Stimulated activated CD8-positive, alpha-beta memory T cell treated with anti-CD3 and anti-CD28 coated beads, Interleukin-15, amount 100 ng/mL, for 24 hours (primary cell): ENCODE results near the gene CRYBB2.
"Not testable (repeated sequence)": the region's sequence is repeated elsewhere in the genome, so short reads cannot be mapped to it uniquely, and the experiment has no call there.

Experiments
- DNase-seq: peaks from one replicate; pipeline ENCODE4 v3.0.0-alpha.2; 2020; ENCODE audit warnings: low read depth

The CRYBB2 gene

DNA sequence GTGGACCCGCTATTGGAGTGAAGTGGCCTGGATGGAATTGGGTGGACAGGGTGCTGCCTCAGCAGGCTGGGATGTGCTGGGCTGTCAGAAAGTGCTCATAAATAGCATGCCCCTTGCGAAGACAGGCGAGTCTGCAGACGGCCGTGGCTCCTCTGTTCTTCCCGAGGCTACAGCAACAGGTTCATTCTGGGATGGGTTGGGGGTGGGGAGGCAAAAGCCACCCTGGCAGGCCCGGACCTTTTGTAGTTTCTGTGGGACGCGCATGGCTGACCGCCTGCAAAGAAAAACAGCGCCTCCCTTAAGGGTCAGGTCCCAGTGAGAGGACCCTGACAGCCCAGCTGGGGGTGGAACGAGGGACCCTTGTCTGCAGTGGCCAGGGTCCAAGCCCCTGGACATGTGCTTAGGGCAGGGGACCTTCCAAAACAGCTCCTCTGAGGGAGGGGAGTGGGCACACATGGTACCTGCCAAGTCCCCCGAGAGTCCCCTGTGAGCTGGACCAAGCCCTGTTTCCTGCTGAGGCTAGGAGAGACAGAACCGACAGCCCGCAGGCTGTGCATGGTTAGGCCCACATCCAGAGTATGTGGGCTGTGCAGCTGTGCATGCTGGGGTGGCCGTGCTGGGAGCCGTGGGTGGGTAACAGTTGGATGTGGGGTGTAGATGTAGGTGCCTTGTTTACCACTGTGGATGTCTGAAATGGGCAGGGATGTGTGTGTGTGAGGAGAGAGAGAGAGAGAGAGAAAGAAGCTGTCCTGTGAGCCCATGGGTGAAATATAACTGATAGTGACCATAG, 19.5 kb upstream of the CRYBB2 start, which contains the start of gene CRYBB3:
CRYBB3 (plus strand) TSS at position 128 of the 790 bp plus-strand sequence. CDS start 1,539 bp downstream, outside the sequence.
- no peak for DNase-seq

DNA sequence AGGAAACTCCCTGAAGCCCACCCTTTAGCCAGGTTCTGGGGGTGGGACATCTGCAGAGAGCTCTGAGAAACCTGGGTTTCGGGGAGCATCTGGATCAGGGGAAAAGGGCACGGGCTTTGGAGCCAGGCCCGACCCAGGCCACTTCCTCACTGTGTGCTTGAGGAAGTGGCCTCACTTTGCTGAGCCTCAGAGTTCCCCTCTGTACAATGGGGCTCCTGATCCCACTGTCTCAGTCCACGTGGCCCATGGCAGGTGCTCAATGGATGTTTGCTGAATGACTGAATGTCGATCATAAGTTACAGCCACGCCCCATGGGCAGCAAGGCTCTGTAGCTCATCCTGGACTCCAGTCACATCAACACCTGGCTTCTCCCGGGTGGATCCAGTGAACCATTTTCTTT, 18.5 kb upstream of the CRYBB2 start:
- no peak for DNase-seq

DNA sequence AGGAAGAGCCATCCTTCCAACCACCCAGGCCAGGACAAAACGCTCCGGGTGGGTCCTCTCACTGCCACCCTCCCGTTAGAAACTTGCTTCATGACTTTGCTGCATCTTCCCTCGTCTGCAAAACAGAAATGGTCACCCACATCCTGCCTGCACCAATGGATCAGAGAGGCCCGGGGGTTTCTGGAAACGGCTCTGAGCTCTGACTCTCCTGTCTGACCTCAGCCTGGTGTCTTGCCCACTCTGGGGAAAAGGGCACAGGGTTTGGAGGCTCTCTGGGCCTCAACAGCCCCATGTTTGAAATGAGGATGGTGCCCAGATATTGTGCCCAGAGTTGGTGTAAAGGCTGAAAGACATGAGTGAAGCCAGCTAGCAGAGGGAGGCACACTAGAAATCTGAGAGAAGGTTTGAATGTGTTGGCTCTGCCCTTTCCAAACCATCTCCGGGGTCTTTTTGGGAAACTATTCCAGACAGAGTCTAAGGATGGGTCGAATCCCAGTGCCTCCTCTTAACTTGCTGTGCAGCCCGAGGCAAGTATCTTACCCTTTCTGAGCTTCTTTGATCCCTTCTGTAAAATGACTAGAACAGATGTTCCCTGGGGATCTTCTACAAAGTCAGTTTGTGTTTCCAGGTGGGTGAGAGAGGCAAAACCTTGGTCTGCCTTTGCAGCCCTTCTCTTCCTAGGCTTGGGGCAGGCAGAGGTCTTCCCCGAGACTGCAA, 17.7 kb upstream of the CRYBB2 start:
- no peak for DNase-seq

DNA sequence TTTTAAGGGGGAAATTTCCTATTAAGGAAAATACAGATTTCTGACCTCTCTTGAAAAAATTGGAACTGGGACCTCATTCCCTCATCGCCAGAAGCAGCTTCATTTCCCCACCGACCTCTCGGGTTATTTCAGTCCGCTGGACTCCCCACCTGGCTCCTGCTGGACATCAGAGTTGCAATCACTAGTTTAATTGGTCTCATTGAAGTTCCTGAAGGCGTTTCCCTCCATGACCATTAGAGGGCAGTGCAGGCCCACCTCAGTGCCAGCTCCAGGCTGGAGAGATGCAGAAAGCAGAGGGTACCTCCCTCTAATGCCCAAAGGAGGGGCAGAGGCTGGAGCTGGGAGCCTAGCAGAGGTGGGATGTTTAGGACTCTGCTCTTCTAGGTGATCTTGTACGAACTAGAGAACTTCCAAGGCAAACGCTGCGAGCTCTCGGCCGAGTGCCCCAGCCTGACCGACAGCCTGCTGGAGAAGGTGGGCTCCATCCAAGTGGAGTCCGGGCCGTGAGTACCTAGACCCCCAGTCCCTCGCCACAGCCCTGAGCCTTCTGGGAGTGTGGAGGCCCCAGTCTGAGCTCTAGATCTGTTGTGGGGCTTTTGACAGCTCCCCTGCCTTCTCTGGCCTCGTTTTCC, 17.0 kb upstream of the CRYBB2 start:
- DNase-seq: peak; percentile 25

DNA sequence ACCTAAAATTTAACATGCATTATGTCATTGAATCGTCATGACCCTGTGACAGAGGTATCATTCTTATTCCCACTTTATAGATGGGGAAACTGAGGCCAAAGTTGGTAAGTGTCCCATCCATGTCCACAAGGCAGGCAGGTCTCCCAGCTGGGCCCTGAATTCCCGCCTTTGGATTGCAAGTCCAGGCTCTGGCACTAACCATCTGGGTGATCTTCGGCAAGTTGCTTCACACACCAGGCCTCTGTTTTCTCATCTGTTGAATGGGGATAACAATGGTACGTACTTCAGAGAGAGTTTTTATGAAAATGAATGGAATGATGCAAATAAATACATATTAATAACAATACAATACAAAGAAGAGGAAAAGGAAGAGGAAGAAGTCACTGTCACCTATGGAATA, 16.4 kb upstream of the CRYBB2 start:
- DNase-seq: no peak

DNA sequence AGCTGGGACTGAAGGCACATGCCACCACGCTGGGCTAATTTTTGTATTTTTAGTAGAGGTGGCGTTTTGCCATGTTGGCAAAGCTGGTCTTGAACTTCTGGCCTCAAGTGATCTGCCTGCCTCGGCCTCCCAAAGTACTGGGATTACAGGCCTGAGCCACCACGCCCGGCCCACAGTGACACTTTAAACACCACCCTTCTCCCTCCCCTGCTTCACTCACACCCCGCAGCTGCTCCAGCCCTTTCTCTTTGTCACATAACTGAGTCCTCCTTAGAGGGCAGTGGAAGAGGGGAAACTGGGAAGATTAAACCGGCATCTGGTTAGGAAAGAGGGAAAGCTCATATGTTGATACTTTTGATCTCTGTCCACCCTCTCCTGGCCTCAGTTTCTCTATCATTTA, 14.9 kb upstream of the CRYBB2 start:
- DNase-seq: not testable (repeated sequence)

DNA sequence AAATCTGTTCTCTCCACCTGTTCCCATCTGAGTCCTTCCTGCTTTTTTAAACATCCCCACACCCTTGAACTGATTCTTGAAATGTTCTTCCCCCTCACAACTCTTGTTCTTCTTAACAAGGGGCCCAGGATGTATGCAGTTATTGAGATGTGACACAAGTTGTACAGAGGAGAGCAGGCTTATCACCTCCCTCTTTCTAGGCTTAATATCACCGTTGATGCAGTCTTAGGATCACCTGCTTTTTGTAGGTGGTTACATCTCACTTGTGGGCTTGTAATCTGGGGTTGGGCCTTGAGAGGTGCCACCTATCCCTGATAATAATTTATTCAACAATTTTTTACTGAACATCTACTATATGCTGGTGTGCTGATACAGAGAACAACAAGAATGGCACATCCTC, 13.6 kb upstream of the CRYBB2 start:
- DNase-seq: no peak

DNA sequence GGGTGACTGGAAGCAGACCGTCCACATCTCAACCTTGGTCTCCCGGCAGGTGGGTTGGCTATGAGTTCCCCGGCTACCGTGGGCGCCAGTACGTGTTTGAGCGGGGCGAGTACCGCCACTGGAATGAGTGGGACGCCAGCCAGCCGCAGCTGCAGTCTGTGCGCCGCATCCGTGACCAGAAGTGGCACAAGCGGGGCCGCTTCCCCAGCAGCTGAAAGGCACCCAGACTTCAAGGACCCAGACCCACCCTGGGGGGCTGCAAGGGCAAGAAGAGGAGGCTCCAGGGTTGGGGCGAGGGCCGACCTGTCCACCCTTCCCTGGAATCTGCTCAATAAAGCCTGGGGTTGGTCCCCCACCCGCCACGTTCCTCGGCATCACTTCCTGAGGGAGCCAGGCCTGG, 12.4 kb upstream of the CRYBB2 start:
- no peak for DNase-seq

DNA sequence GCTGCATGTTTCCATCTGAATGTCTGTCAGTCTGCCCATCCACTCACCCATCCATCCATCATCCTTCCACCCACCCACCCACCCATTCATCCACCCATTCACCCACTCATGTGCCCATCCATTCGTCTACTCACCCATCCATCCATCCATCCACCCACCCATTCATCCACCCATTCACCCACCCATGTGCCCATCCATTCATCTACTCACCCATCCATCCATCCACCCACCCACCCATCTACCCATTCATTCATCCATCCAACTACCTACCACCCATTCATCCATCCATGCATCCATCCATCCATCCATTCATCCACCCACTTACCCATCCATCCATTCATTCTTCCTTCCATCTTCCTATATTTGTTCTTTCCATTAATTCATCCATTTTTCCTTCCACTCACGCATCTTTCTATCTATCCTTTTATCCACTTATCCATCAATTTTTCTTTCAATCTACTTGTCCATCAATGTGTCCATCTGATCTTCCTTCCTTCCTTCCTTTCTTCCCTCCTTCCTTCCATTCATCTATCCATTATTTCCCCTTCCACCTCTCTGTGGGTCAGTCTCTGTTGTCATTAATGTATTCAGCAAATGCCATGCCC, 11.8 kb upstream of the CRYBB2 start:
- DNase-seq: no peak

DNA sequence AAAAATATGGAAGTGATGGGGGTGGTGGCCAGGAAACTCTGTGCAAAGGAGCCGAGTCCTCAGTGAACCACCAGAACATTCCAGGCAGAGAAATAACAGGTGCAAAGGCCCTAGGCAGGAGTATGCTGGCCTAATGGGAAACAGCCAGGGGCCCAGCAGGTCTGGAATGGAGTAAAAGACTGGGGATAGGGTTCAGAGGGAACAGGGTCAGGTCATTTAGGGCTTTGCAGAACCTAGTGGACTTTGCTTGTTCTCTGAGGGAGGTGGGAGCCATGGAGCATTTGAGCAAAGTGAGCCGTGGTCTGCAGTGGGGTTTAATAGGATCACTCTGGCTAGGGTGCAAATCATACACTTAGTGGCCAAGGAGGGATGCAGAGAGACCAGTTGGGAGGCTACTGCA, 11.1 kb upstream of the CRYBB2 start:
- no peak for DNase-seq

DNA sequence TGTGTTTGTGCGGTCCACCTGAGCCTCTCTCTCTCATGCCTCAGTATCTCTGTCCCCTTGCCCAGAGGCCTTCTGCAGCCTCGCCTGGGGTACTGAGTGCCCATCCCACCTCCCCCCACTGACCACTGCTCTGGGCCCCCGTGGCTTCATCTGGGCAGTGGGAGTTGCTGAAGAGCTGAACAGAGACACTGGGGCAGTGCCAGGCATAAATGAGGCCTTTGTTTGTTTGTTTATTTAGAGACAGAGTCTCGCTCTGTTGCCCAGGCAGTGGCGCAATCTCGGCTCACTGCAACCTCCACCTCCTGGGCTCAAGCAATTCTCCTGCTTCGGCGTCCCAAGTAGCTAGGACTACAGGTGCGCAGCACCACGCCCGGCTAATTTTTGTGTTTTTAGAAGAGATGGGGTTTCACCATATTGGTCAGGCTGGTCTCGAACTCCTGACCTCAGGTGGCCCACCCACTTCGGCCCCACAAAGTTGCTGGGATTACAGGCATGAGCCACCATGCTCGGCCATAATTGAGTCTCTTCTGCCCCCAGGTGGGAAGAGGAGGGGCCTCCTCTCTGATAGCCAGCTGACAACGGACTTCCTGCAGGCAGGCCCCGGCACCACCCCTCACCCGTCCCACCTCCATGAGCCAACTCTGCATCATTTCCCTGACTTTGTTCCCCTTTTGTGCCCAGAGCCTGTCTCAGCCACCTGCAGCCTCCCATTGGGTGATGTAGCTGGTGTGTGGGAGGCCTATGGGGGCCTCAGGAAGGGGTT, 10.5 kb upstream of the CRYBB2 start:
- DNase-seq: no peak

DNA sequence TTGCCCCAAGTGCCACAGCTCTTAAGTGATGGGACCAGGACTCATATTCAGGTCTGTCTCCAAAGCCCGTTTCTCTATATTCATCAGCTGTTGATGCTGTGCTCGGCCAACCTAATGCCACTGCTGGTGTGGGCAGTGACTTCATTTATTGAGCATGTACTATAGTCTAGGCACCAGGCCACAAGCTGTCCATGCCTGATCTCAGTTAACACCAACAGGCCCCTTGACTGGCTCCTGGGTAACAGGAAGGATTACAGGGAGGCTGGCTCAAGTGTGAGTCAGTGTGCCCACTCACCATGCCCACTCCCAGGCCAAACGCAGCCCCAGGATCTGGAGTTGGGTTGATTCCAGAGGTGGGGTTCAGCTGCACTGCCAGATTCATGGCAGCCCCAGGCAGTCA, 8.6 kb upstream of the CRYBB2 start:
- no peak for DNase-seq

DNA sequence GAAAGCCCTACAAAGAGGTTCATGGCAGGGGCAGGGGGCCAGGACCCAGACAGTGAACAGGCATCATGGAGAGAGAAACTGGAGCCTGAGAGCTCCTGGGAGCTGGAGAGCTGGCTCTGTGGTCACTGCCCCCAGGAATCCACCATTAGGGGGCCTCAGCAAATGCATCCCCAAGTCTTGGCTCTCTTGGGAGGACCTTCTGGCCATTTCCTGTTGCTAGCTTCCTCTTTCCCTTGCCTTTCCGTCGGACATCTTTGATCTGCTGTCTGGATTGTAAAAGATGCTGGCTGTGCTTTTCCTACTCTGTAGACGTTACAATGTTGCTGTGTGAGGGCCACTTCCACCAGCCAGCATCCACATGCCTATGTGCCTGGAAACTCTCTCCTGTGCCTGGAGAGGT, 7.1 kb upstream of the CRYBB2 start:
- no peak for DNase-seq

DNA sequence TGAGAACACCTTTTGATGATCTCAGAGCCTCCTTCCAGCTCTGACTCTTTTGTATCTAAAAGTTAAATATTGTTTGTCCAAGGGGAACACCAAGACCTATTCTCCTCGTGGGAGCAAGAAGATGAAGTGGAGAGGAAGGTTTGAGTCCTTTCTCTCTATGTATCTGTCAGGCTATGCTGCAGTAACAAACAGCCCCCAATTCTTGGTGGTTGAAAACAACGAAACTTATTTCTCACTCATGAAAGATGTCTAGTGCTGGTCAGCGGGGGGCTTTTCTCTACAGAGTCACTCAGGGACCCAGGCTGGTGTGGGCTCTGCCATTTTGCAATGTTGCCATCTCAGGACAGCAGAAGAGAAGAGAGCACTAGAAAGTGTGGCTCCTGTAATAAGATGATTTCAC, 6.2 kb upstream of the CRYBB2 start:
- no peak for DNase-seq

DNA sequence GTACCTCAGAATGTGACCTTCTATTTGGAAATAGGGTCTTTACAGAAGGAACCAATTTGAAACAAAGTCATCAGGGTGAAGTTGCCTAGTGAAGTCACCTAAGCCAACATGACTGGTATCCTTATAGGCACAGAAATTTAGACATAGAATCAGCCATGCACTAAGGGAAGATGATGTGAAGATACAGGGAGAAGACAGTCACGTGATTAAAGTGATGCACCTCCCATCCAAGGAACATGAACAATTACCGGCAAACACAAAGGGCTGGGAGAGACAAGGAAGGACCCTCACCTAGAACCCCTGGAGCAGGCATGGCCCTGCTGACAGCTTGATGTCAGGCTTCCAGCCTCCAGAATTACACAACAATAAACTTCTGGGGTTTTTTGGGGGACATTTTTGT, 3.2 kb upstream of the CRYBB2 start:
- DNase-seq: no peak

DNA sequence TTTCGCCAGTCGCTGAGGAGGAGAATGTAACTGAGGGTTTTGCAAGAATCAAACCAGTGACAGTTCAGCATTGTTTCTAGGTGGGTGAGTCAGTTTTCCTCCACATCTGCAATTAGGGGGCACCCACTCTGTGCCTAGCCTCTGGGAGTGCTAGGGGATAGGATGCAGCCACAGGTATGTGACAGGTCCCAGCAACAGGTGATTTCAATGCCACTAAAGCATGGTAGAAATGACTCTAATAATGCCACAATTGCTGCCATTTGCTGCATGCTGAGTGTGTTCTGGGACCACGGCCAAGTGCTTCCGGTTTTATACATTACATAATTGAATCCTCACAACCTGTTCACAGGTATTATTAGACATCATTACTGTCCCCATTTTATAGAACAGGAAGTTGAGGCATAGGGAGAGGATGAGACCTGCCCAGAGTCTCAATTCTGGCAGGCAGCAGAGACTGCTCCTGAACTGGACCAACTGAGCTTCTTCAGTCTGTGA, 556 bp downstream of the CRYBB2 start:
- DNase-seq: no peak

DNA sequence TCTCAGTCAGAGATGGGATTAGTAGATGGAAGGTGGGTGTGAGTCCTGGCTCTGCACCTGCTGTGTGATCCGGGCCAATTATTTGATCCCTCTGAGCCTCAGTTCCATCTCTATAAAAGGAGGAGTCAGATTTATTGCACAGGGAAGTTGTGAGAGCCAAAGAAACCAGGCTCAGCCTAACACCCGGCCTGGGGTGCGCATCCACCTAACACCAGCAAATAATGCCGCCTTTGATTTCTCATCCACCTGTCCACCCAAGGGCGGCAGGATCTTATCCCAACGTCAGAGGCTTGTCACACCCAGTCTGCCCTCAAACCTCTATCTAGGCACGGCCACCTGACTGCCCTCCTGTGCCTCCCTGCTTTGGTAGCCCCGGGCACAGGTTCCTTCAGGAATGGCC, 2.4 kb downstream of the CRYBB2 start:
- DNase-seq: no peak

DNA sequence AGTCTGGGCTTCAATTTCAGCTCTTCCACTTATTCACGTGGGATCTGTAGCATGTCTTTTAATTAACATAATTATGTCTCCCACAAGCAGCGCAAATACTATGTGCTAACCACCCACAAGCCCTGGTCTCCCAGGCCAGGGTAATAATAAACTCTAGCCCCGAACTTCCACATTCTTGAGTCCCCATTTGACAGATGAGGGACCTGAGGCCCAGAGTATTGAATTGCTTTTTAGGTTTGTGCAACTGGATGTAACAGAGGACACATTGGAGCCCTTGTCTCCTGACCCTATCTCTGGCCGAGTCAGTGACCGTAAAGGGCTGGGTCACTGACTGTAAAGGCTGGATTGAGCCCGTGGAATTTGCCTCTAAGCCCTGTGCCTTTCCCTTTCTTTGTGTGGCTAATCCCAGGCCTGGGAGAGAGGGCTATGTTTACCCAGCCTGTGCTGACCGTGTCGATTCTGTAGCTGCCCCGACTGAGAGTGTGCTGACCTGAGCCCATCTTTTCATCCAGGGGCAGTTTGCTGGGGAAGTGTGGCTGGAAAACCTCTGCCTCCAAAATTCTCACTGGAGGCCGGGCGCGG, 3.9 kb downstream of the CRYBB2 start:
- no peak for DNase-seq

DNA sequence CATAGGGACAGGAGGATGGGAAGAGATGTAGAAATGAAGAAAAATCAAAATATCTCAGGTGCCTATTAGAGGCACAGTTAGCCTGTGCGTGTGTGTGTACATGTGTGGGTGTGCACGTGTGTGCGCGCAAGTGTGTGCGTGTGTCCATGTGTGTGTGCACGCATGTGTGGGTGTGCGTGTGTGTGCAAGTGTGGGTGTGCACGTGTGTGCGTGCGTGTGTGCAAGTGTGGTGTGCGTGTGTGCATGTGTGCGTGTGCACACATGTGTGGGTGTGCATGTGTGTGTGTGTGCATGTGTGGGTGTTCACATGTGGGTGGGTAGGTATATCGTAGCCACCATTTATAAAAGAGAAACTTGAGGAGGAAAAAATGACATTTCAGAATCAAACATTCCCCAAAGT, 9.4 kb downstream of the CRYBB2 start:
- DNase-seq: no peak

DNA sequence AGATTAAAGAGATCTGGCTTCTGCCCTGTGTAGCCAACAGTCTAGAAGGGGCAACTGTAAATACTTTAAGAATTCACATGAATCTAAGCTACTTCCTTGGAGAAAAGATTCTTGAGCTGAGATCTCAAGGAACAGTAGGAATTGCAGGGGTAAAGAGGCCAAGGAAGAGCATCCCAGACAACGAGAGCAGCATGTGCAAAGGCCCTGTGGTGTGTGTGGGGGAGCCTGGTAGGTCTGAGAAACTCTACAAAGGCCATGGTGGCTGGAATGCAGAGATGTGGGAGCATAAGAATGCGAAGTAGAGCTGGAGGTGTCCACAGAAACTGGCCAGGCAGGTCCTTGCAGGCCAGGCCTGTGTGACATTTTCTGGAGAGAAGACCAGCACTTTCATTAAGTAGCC, 11.3 kb downstream of the CRYBB2 start:
- not testable (repeated sequence) for DNase-seq

DNA sequence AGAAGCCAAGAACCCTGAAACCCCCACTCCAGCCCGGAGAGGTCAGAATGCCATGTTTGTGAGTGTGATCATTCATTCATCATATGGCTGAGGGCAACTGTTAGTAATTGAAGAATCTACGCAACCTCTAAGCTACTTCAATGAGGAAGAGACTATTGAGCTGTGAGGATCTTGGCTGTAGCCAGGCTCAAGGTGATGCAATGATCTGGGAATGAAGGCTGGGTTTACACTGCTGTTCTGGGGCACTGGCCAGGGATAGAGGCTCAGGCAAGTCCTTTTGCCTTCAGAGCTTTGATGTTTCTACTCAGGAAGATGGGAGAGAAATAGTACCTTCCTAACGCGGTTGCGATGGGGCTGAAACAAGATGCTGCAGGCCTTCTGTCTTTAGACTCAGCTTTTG, 12.9 kb downstream of the CRYBB2 start:
- DNase-seq: no peak
